Esophagus muscularis mucosa (tissue), 4 donors: ENCODE results near the gene AUH. TPM values are rescaled to one million over a fixed set of nuclear protein-coding genes. Genes with fewer than 3 reads are reported as not detected.
A peak's percentile ranks its signal among the peaks of the same experiment; 100 is the strongest.

Source experiments
- DNase-seq: peaks from one replicate; pipeline ENCODE4 v3.0.0-alpha.2; 2017; ENCODE audit errors: extremely low spot score
- H3K27ac ChIP-seq, 4 donors: fragments of 200-600 bp; sonication (generic); replicated peaks in 1 of 4; 1 replicate in 3 of 4; 2 replicates in 1 of 4; pipeline ENCODE4 v1.5.1; 2016 to 2019; ENCODE audit warnings: mild to moderate bottlenecking in 1 of 4
- H3K27me3 ChIP-seq, 4 donors: fragments of 200-600 bp; sonication (generic); one replicate each; pipeline versions ENCODE4 v1.5.1 to v1.6.0; 2016 to 2019
- H3K36me3 ChIP-seq, 4 donors: fragments of 200-600 bp; sonication (generic); one replicate each; pipeline ENCODE4 v1.5.1; 2016 to 2019
- H3K4me1 ChIP-seq, 4 donors: fragments of 200-600 bp; sonication (generic); one replicate each; pipeline ENCODE4 v1.5.1; 2016 to 2019
- H3K4me3 ChIP-seq, 4 donors: fragments of 200-600 bp; sonication (generic); 1 replicate in 2 of 4; 2 replicates in 2 of 4; pipeline ENCODE4 v1.5.1; 2016 to 2019; ENCODE audit warnings: mild to moderate bottlenecking in 4 of 4, moderate library complexity in 1 of 4
- H3K9me3 ChIP-seq, 4 donors: fragments of 200-600 bp; sonication (generic); 1 replicate in 3 of 4; 2 replicates in 1 of 4; pipeline ENCODE4 v1.5.1; 2016 to 2019
- EP300 ChIP-seq: sonication (generic); formaldehyde crosslinking; IDR thresholded peaks from one replicate; pipeline ENCODE4 v1.6.1; 2017; ENCODE audit warnings: antibody characterized with exemption
- POLR2A ChIP-seq: fragments of 450-650 bp; IDR thresholded peaks from one replicate; pipeline ENCODE4 v1.6.1; 2017; ENCODE audit warnings: antibody characterized with exemption, moderate library complexity, mild to moderate bottlenecking, low read depth
- POLR2AphosphoS5 ChIP-seq, 2 donors: sonication (generic); formaldehyde crosslinking; IDR thresholded peaks; one replicate each; pipeline ENCODE4 v1.6.1; 2017; ENCODE audit warnings: antibody characterized with exemption in 2 of 2
- whole genome bisulfite sequencing: methylation state at CpG from one replicate; pipeline ENCODE4 v1.1.5; 2018; 5-methylcytosine and 5-hydroxymethylcytosine counted together
- intact Hi-C: fragments of 100-400 bp; cut with DNase I; formaldehyde crosslinking; loops from one replicate; pipeline ENCODE4 v1.15.1; 2023
- total RNA-seq, 4 donors: library from RNA; depleted of rRNA; stranded (reverse); fragments of >200 nt; gene quantifications; one replicate each; pipeline versions ENCODE4 v1.1.0 to v1.2.1, GENCODE V29; 2016
- TF ChIP-seq, protein P1 (sequence below), 3 experiments: fragments of 200-600 bp in 2 of 3; fragments of 450-650 bp in 1 of 3; sonication (generic) in 2 of 3; IDR thresholded peaks; one replicate each; pipeline ENCODE4 v1.5.1; 2017 to 2019; ENCODE audit warnings: antibody characterized with exemption in 3 of 3, mild to moderate bottlenecking in 2 of 3, moderate library complexity in 1 of 3

Gene AUH
- total RNA-seq, 4 donors from 2014 or later, result 17.7 to 29.9 (median 22.3) TPM

DNA sequence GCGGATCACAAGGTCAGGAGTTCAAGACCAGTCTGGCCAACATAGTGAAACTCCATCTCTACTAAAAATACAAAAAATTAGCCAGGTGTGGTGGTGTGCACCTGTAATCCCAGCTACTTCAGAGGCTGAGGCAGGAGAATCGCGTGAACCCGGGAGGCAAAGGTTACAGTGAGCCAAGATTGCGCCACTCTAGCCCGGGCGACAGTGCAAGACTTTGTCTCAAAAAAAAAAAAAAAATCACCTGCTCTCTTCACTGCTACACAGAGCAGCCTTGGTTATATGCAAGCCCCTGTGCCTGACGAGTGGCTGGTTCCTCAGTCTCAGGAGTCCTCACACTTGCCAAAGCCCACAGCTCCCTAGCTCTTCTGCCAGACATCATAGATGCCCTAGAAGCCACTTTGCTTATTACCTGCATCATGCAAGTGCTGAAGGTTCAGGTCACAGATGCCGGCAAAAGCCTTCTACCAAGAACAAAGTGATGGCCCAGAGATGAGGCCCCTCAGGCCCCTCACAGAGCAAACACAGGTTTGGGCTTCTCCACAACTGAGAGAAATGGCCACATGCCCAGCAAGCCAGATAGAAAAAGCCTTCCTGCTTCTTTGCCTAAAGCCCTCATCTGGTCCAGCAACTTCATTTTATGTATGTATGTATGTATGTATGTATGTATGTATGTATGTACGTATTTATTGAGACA is 176.4 kb downstream of the AUH start:
- intact Hi-C loops, result loop anchor here (5.0 kb wide), 2 partner anchors 73 to 93 kb away; no protein-coding TSS in a partner anchor
- DNase-seq, result no peak
- WGBS, result 93% methylated on average over 9 of the region's 10 CpGs

GRCh38 chr9:91182429-91183225 is 179.1 kb downstream of the AUH start:
- intact Hi-C loops, result no loop called here
- H3K4me1 ChIP-seq, result peaks cover 2 to 10% (median 7%) of the 10 kb centered on the region in 4 donors
- WGBS, result 79% methylated on average over 12 of the region's 12 CpGs
- no peaks in the 10 kb centered on the region for H3K9me3 ChIP-seq
- TF ChIP-seq EP300 (no peak), POLR2A (no peak), POLR2AphosphoS5 (IDR thresholded peaks at IDR 0.05) (no peak)
- TF ChIP-seq, protein P1, sequence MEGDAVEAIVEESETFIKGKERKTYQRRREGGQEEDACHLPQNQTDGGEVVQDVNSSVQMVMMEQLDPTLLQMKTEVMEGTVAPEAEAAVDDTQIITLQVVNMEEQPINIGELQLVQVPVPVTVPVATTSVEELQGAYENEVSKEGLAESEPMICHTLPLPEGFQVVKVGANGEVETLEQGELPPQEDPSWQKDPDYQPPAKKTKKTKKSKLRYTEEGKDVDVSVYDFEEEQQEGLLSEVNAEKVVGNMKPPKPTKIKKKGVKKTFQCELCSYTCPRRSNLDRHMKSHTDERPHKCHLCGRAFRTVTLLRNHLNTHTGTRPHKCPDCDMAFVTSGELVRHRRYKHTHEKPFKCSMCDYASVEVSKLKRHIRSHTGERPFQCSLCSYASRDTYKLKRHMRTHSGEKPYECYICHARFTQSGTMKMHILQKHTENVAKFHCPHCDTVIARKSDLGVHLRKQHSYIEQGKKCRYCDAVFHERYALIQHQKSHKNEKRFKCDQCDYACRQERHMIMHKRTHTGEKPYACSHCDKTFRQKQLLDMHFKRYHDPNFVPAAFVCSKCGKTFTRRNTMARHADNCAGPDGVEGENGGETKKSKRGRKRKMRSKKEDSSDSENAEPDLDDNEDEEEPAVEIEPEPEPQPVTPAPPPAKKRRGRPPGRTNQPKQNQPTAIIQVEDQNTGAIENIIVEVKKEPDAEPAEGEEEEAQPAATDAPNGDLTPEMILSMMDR (IDR thresholded peaks at IDR 0.05), result no peak
- H3K36me3 ChIP-seq, result no peaks in the 10 kb centered on the region
- no peak overlapping the region for H3K4me3 ChIP-seq
- H3K27me3 ChIP-seq, result no peaks in the 10 kb centered on the region
- H3K27ac ChIP-seq, result no peak overlapping the region
- DNase-seq, result peak; percentile 86

More for the DNA sequence above, 176.4 kb downstream of the AUH start:
- no peak overlapping the region for H3K27ac ChIP-seq
- H3K27me3 ChIP-seq, result no peaks in the 10 kb centered on the region
- TF ChIP-seq EP300, result no peak
- no peak for TF ChIP-seq POLR2AphosphoS5 (IDR thresholded peaks at IDR 0.05)
- TF ChIP-seq POLR2A, result no peak
- TF ChIP-seq, protein P1 (IDR thresholded peaks at IDR 0.05), result no peak
- H3K9me3 ChIP-seq, result no peaks in the 10 kb centered on the region
- peaks cover 3 to 16% (median 14%) of the 10 kb centered on the region in 4 donors for H3K4me1 ChIP-seq
- H3K36me3 ChIP-seq, result no peaks in the 10 kb centered on the region
- no peak overlapping the region for H3K4me3 ChIP-seq

GRCh38 chr9:91181541-91181940 is 180.2 kb downstream of the AUH start:
- H3K36me3 ChIP-seq, result no peaks in the 10 kb centered on the region
- 91% methylated on average over 7 of the region's 8 CpGs for WGBS
- H3K27me3 ChIP-seq, result no peaks in the 10 kb centered on the region
- no peak overlapping the region for H3K27ac ChIP-seq
- no peak for TF ChIP-seq POLR2A
- no peak for TF ChIP-seq EP300
- TF ChIP-seq POLR2AphosphoS5 (IDR thresholded peaks at IDR 0.05), result no peak
- TF ChIP-seq, protein P1 (IDR thresholded peaks at IDR 0.05), result no peak
- intact Hi-C loops, result no loop called here
- H3K4me1 ChIP-seq, result peaks cover 0 to under 1% (median under 1%) of the 10 kb centered on the region in 4 donors
- H3K4me3 ChIP-seq, result no peak overlapping the region
- DNase-seq, result peak; percentile 85
- no peaks in the 10 kb centered on the region for H3K9me3 ChIP-seq

GRCh38 chr9:91180930-91181268 is 180.8 kb downstream of the AUH start:
- no peaks in the 10 kb centered on the region for H3K36me3 ChIP-seq
- TF ChIP-seq EP300 (no peak), POLR2AphosphoS5 (IDR thresholded peaks at IDR 0.05) (no peak), POLR2A (no peak)
- TF ChIP-seq, protein P1 (IDR thresholded peaks at IDR 0.05), result no peak
- H3K9me3 ChIP-seq, result no peaks in the 10 kb centered on the region
- no peaks in the 10 kb centered on the region for H3K27me3 ChIP-seq
- DNase-seq, result peak; percentile 80
- 63% methylated on average over 1 of the region's 3 CpGs for WGBS
- intact Hi-C loops, result no loop called here
- no peak overlapping the region for H3K27ac ChIP-seq
- no peaks in the 10 kb centered on the region for H3K4me1 ChIP-seq
- no peak overlapping the region for H3K4me3 ChIP-seq
